Mesothelial cell of epicardium (in vitro differentiated cells): ENCODE data around the gene PRCD. TPM values are rescaled to one million over a fixed set of nuclear protein-coding genes. Genes with fewer than 3 reads are reported as not detected.
A peak's percentile ranks its signal among the peaks of the same experiment; 100 is the strongest.
"Not testable (repeated sequence)": the region's sequence is repeated elsewhere in the genome, so short reads cannot be mapped to it uniquely, and the experiment has no call there.

Experiments
- DNase-seq, 2 experiments: peaks; one replicate each; pipeline ENCODE4 v3.0.0; 2021; ENCODE audit warnings: low spot score in 2 of 2; ENCODE audit not compliant: unreplicated experiment in 2 of 2
- H3K27ac Mint-ChIP-seq: 2 replicates; pipeline ENCODE4 v1.8.0; 2021; ENCODE audit warnings: mixed read lengths
- H3K27me3 Mint-ChIP-seq: 2 replicates; pipeline ENCODE4 v1.8.0; 2021; ENCODE audit warnings: low read depth, mixed read lengths
- H3K36me3 Mint-ChIP-seq: 2 replicates; pipeline ENCODE4 v1.8.0; 2021; ENCODE audit warnings: mixed read lengths
- H3K4me1 Mint-ChIP-seq: 2 replicates; pipeline ENCODE4 v1.8.0; 2021; ENCODE audit warnings: mixed read lengths
- H3K4me3 Mint-ChIP-seq: 2 replicates; pipeline ENCODE4 v1.8.0; 2021; ENCODE audit warnings: mild to moderate bottlenecking, moderate library complexity, mixed read lengths
- H3K9me3 Mint-ChIP-seq: 2 replicates; pipeline ENCODE4 v1.8.0; 2021; ENCODE audit warnings: mixed read lengths
- total RNA-seq: library from RNA; stranded (reverse); gene quantifications from 3 replicates; pipeline ENCODE4 v1.2.1, GENCODE V29; 2021
- TF ChIP-seq, protein P1 (sequence below): fragments of 200-600 bp; sonication (generic); IDR thresholded peaks from one replicate; pipeline ENCODE4 v1.5.0; 2021; ENCODE audit warnings: antibody characterized with exemption; ENCODE audit not compliant: unreplicated experiment

Gene PRCD
- total RNA-seq, 1 donor from 2014 or later, result 9.9 TPM

DNA sequence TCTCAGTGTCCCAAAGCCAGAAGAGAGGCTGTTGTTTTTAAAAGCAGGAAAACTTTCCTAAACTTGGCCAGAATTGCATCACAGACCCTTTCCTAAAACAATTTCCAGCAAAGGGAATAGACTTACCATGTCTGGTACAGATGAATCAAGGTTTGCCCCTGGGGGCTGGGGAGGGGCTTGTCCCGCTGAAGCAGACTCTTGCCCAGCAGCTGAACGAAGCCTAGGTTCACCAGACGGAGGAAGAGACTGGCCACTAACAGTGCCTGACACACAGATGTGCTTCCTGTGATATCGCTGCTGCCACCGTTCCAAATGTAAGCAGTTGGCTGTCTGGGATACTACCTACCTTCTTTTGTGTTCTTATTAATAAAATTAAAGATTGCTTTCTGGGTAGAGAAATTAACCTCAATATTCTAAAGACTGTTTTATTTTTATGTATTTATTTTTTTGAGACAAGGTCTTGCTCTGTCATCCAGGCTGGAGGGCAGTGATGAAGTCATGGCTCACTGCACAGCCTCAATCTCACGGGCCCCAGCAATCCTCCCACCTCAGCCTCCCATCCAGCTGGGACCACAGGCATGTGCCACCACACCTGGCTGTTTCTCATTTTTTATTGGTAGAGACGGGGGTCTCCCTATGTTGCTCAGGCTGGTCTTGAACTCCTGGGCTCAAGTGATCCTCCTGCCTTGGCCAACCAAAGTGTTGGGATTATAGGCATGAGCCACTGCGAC is 13.5 kb downstream of the PRCD start:
- Mint-ChIP-seq H3K27me3 (no peaks in the 10 kb centered on the region), H3K36me3 (no peaks in the 10 kb centered on the region), H3K27ac (no peak overlapping the region), H3K4me1 (peaks cover 27% of the 10 kb centered on the region), H3K9me3 (no peaks in the 10 kb centered on the region), H3K4me3 (no peak overlapping the region)
- TF ChIP-seq, protein P1, sequence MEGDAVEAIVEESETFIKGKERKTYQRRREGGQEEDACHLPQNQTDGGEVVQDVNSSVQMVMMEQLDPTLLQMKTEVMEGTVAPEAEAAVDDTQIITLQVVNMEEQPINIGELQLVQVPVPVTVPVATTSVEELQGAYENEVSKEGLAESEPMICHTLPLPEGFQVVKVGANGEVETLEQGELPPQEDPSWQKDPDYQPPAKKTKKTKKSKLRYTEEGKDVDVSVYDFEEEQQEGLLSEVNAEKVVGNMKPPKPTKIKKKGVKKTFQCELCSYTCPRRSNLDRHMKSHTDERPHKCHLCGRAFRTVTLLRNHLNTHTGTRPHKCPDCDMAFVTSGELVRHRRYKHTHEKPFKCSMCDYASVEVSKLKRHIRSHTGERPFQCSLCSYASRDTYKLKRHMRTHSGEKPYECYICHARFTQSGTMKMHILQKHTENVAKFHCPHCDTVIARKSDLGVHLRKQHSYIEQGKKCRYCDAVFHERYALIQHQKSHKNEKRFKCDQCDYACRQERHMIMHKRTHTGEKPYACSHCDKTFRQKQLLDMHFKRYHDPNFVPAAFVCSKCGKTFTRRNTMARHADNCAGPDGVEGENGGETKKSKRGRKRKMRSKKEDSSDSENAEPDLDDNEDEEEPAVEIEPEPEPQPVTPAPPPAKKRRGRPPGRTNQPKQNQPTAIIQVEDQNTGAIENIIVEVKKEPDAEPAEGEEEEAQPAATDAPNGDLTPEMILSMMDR, result no peak
- no peak for DNase-seq

DNA sequence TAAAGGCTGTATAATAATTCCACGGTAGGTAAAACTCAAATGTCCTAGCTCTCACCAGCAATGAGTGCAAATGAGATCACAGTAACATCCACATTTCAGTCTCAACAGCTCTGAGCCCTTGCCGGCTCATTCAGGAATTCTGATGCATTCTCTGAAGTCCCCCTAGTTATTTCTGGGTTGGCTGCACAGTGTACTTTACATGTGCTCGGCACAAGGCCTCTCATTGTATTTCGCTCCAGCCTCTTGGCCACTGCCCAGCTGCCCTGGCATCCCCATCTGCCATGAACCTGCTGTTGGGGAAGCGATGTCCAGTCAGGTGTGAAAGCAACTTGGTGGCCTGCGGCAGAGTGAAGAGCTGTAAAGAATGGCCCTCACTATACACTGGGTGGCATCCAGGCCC is 14.3 kb downstream of the PRCD start:
- no peak overlapping the region for H3K4me3 Mint-ChIP-seq
- no peak for DNase-seq
- TF ChIP-seq, protein P1, result no peak
- H3K9me3 Mint-ChIP-seq, result no peaks in the 10 kb centered on the region
- no peaks in the 10 kb centered on the region for H3K36me3 Mint-ChIP-seq
- peak overlapping the region; percentile 8 for H3K27ac Mint-ChIP-seq
- no peaks in the 10 kb centered on the region for H3K27me3 Mint-ChIP-seq
- peaks cover 35% of the 10 kb centered on the region for H3K4me1 Mint-ChIP-seq

DNA sequence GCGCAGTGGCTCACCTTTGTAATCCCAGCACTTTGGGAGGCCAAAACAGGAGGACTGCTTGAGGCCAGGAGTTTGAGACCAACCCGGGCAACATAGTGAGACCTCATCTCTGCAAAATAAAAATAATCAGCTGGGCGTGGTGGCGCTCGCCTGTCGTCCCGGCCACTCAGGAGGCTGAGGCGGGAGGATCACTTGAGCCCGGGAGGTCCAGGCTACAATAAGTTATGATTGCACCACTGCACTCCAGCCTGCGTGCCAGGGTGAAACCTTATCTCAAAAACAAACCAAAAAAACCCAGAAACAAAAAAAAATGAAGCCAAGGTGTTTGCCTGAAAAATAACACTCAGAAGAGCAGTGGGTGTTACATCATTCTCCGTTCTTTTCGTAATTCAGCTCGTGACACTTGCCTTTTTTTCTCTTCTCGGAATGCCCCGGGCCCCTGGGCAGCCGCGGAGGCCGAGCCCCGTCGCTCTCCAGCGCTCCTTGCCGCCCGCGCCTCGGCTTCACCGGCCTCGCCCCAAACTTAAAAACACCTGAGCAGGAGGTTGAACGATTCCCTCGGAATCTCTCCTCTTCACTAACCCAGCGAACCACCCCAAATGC is 17.0 kb downstream of the PRCD start:
- no peaks in the 10 kb centered on the region for H3K9me3 Mint-ChIP-seq
- peak overlapping the region; percentile 94 for H3K4me3 Mint-ChIP-seq
- H3K36me3 Mint-ChIP-seq, result peaks cover 4% of the 10 kb centered on the region
- TF ChIP-seq, protein P1, result no peak
- peak overlapping the region; percentile 99 for H3K27ac Mint-ChIP-seq
- H3K27me3 Mint-ChIP-seq, result no peaks in the 10 kb centered on the region
- DNase-seq, result peak in 1 of 2 experiments; percentile 52
- peaks cover 53% of the 10 kb centered on the region for H3K4me1 Mint-ChIP-seq

DNA sequence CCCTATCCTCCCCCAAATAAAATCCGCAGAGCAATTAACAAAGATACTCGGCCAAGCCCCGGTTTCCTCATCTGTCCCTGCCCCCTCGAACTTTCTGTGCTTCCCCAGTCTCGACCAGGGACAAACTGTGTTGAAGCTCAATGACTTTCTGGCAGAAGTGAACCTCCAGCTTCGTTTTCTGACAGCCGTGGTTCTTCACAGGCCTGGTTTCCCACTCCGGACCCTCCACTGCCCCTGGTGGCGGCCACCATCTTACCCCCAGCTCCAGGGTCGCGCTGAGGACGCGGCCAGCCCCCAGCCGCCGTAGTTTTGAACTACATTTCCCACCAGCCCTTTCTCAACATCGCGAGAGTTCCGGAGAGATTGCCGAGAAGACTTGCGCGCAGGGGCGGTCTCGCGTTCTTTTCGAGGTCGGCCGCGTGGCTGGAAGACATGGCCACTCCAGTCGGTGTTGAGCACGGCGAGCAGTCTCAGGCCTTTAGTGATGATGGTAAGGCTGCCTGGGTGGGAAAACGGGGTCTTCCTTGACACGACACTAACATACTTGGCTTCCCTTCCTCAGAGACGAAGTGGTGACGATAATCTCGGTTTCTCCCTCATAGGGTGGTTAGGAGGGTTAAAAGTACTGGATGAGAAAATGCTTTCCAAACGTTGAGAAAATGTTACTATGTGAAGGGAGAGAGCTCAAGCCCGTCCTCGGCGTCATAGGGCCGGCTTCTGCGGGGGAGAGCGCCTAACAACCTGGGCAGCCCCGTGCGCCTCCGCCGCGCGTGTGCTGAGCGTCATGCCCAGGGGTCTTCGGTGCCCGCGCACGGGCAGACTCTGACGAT is 17.7 kb downstream of the PRCD start:
- Mint-ChIP-seq H3K36me3 (peaks cover 5% of the 10 kb centered on the region), H3K4me3 (peak overlapping the region; percentile 94), H3K27me3 (no peaks in the 10 kb centered on the region), H3K9me3 (no peaks in the 10 kb centered on the region), H3K27ac (peak overlapping the region; percentile 99), H3K4me1 (peaks cover 55% of the 10 kb centered on the region)
- TF ChIP-seq, protein P1, result peak; percentile 72
- DNase-seq, result peak; percentile 88 to 95

DNA sequence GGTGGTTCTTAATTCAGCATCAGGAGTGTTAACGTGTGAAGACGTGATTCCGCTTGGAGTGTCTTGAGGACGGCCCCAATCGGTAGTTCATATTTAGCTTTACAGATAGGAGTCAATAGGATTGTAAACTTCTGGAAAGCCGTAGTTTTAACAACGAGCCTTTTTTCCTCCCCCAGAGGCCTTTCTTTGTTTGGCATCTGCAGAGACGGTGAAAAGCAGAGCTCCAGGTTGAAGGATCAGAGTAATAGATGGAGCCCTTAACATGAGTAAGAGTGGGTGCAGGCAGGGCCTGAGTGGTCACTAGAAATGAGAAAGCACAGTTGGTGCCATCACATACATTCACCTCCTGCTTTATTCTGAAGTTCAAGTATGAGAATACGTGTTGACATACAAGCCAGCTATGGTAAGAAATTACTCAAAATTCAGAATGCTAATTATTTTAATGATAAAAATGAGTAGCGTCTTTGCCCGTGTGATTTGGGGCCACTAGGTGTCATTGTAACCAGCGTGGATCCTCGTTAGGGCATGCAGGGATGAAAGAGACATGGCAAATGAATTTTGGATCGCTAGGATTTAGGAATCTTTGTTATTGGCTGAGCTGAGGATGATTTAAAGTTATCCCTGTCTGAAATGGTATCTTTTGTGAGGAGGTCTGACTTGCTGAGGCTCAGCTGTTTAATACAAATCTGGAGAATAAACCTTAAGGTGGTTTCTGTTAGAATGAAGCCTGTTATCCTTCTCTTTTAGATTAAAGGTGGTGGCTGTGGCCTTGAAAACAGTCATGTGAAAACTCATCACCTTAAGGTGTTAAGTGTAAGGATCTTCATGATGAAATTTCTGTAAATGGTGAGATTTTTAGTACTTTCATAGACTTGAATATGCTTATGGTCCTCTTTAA is 18.6 kb downstream of the PRCD start:
- TF ChIP-seq, protein P1, result no peak
- DNase-seq, result no peak
- peaks cover 58% of the 10 kb centered on the region for H3K4me1 Mint-ChIP-seq
- H3K27ac Mint-ChIP-seq, result peak overlapping the region; percentile 99
- H3K4me3 Mint-ChIP-seq, result peak overlapping the region; percentile 94
- no peaks in the 10 kb centered on the region for H3K27me3 Mint-ChIP-seq
- H3K36me3 Mint-ChIP-seq, result peaks cover 12% of the 10 kb centered on the region
- H3K9me3 Mint-ChIP-seq, result no peaks in the 10 kb centered on the region

DNA sequence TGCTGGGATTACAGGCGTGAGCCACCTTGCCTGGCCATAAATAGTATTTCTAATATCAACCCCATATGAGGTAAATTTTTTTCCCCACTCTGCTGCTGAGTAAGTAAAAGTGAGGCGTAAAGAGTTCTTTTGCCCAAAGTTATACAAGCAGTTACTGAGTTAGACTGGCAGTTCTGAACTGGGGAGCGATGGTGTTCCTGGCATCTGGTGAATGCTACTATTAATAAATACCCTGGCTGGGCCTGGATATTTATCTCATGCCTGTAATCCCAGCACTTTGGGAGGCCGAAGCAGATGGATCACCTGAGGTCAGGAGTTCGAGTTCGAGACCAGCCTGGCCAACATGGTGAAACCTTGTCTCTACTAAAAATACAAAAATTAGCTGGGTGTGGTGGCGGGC is 19.6 kb downstream of the PRCD start:
- H3K4me3 Mint-ChIP-seq, result peak overlapping the region; percentile 94
- not testable (repeated sequence) for H3K27me3 Mint-ChIP-seq, DNase-seq, H3K9me3 Mint-ChIP-seq
- H3K4me1 Mint-ChIP-seq, result peaks cover 58% of the 10 kb centered on the region
- peak overlapping the region; percentile 99 for H3K27ac Mint-ChIP-seq
- peaks cover 12% of the 10 kb centered on the region for H3K36me3 Mint-ChIP-seq
